HepG2 (cell line): Measurements from ENCODE around the gene LCAT. TPM values are rescaled to one million over a fixed set of nuclear protein-coding genes. Genes with fewer than 3 reads are reported as not detected.

Source experiments
- AHDC1 ChIP-seq: sonication (generic); formaldehyde crosslinking; IDR thresholded peaks from 2 replicates; pipeline ENCODE4 v1.5.1; 2020; ENCODE audit warnings: mild to moderate bottlenecking, missing genetic modification reagents, borderline replicate concordance
- E2F1 ChIP-seq: sonication (generic); formaldehyde crosslinking; IDR thresholded peaks from 2 replicates; pipeline ENCODE4 v1.5.0; 2020; ENCODE audit warnings: missing genetic modification reagents
- MAF1 ChIP-seq: sonication (generic); formaldehyde crosslinking; IDR thresholded peaks from 2 replicates; pipeline ENCODE4 v1.5.0; 2020; ENCODE audit warnings: missing genetic modification reagents, borderline replicate concordance
- MTF2 ChIP-seq: sonication (generic); formaldehyde crosslinking; IDR thresholded peaks from 2 replicates; pipeline ENCODE4 v1.5.0; 2020; ENCODE audit warnings: missing genetic modification reagents, borderline replicate concordance
- POLR2A ChIP-seq, 2 experiments: IDR thresholded peaks; 2 replicates each; pipeline ENCODE4 v1.6.1; 2011; ENCODE audit warnings: low read depth in 2 of 2, low read length in 2 of 2, mild to moderate bottlenecking in 1 of 2, moderate library complexity in 1 of 2; ENCODE audit not compliant: insufficient read depth in 1 of 2
- SNAI1 ChIP-seq: sonication (generic); formaldehyde crosslinking; IDR thresholded peaks from 2 replicates; pipeline ENCODE4 v1.5.0; 2020; ENCODE audit warnings: mild to moderate bottlenecking, missing genetic modification reagents, borderline replicate concordance
- SP5 ChIP-seq: IDR thresholded peaks from 2 replicates; pipeline ENCODE4 v1.6.1; 2016; ENCODE audit warnings: low read depth, borderline replicate concordance
- ZNF207 ChIP-seq: fragments of 450-650 bp; IDR thresholded peaks from 2 replicates; pipeline ENCODE4 v1.6.1; 2016; ENCODE audit warnings: antibody characterized with exemption, borderline replicate concordance
- ZNF788 ChIP-seq: sonication (generic); formaldehyde crosslinking; IDR thresholded peaks from 2 replicates; pipeline ENCODE4 v1.5.0; 2020; ENCODE audit warnings: mild to moderate bottlenecking, missing genetic modification reagents, borderline replicate concordance
- ZNF891 ChIP-seq: sonication (generic); formaldehyde crosslinking; IDR thresholded peaks from 2 replicates; pipeline ENCODE4 v1.5.0; 2020; ENCODE audit warnings: mild to moderate bottlenecking, missing genetic modification reagents
- polyA plus RNA-seq, 8 experiments: library from polyadenylated mRNA; depleted of rRNA in 3 of 8; stranded (reverse) in 7 of 8; unstranded in 1 of 8; fragments of >200 nt; fragmentation: Illumina TruSeq in 4 of 8; extraction: Trizol in 4 of 8; gene quantifications; 2 replicates each; pipeline versions ENCODE4 v1.2.1 to v1.2.3, GENCODE V29; 2011 to 2016; ENCODE audit warnings: low read depth in 4 of 8, missing spikeins in 1 of 8, mixed read lengths in 1 of 8; ENCODE audit not compliant: insufficient read depth in 1 of 8
- total RNA-seq, 5 experiments: library from RNA; depleted of rRNA; stranded (reverse); fragments of >200 nt; fragmentation: Illumina TruSeq; extraction: Trizol; gene quantifications; 2 replicates each; pipeline ENCODE4 v1.2.3, GENCODE V29; 2016; ENCODE audit warnings: low read depth in 1 of 5
- TF ChIP-seq, protein P1 (sequence below): IDR thresholded peaks from 2 replicates; pipeline ENCODE4 v1.6.1; 2018; ENCODE audit warnings: missing genetic modification reagents
- TF ChIP-seq, protein P2 (sequence below): sonication (generic); formaldehyde crosslinking; IDR thresholded peaks from 2 replicates; pipeline ENCODE4 v1.5.0; 2020; ENCODE audit warnings: missing genetic modification reagents
- TF ChIP-seq, protein P3 (sequence below): sonication (generic); formaldehyde crosslinking; IDR thresholded peaks from 2 replicates; pipeline ENCODE4 v1.8.0; 2022; ENCODE audit warnings: low read depth, missing genetic modification reagents
- TF ChIP-seq, protein P4 (sequence below): sonication (generic); formaldehyde crosslinking; conservative IDR thresholded peaks from 2 replicates; pipeline ENCODE4 v1.8.1; 2023; ENCODE audit warnings: missing genetic modification reagents

LCAT gene
- total and polyA plus RNA-seq, 2 of the 13 experiments (the other 11 are each of a cell fraction or from before 2014, with no cell fraction given): 36.1 to 38.9 TPM

DNA sequence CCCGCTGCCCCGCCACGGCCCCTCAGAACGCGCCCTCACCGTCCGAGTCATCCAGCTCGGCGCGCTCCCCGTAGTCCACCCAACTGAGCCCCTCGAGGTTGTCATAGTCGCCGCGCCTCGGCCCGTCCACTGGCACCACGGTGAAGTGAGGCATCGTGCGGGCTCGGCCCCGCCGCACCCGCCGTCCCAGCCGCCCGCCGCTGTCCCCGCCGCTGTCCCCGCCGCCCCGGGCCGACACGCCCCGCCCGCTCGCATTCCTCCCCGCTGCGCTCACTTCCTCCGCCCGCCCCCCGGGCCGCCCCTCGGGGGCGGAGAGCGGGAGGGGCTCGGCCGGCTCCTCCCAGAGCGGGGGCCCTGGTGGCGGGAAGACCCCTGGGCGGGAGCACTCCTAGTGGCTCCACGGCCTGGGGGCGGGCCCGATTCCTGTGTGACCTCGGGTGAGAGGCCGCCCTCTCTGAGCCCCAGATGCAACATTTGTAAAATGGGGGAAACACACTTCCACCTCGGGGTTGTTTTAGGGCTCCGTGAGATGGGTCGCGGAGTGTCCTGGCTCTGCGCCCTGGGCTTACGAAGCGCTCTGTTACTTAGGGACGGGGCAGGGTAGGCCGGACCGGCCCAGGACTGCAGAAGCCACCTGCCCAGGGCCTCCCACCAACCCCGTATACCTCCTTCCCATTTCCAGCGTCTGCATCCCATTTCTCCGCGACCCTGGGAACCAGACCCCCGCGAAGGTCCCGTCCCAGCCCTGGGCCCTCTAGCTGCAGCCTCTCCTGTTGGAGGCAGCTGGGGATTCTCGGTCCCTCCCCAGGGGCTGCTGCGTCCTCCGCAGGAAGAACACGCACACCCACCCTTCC, 24.7 kb upstream of the LCAT start, which contains the start of gene SLC12A4 (continued):
- TF ChIP-seq ZNF207 (no peak), AHDC1 (peak; percentile 7; the same call in 1 of the 2 replicates), ZNF788 (peak; percentile 67; the same call in 1 of the 2 replicates), MAF1 (CRISPR knock-in tag) (no peak), ZNF891 (peak; percentile 93), MTF2 (CRISPR knock-in tag) (no peak), SP5 (peak; percentile 95), POLR2A (IDR thresholded peaks at IDR 0.05; ENCODE audit: insufficient read depth in 1 of 2, low read depth in 2 of 2, low read length in 2 of 2) (peak; percentile 66 to 81), SNAI1 (CRISPR knock-in tag) (peak; percentile 77; the same call in 1 of the 2 replicates), E2F1 (CRISPR knock-in tag) (peak; percentile 96)
- TF ChIP-seq, protein P1, sequence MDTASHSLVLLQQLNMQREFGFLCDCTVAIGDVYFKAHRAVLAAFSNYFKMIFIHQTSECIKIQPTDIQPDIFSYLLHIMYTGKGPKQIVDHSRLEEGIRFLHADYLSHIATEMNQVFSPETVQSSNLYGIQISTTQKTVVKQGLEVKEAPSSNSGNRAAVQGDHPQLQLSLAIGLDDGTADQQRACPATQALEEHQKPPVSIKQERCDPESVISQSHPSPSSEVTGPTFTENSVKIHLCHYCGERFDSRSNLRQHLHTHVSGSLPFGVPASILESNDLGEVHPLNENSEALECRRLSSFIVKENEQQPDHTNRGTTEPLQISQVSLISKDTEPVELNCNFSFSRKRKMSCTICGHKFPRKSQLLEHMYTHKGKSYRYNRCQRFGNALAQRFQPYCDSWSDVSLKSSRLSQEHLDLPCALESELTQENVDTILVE: no peak; the same call in 1 of the 2 replicates
- TF ChIP-seq, protein P2, sequence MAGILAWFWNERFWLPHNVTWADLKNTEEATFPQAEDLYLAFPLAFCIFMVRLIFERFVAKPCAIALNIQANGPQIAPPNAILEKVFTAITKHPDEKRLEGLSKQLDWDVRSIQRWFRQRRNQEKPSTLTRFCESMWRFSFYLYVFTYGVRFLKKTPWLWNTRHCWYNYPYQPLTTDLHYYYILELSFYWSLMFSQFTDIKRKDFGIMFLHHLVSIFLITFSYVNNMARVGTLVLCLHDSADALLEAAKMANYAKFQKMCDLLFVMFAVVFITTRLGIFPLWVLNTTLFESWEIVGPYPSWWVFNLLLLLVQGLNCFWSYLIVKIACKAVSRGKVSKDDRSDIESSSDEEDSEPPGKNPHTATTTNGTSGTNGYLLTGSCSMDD: peak; percentile 55; the same call in 1 of the 2 replicates
- TF ChIP-seq, protein P3, sequence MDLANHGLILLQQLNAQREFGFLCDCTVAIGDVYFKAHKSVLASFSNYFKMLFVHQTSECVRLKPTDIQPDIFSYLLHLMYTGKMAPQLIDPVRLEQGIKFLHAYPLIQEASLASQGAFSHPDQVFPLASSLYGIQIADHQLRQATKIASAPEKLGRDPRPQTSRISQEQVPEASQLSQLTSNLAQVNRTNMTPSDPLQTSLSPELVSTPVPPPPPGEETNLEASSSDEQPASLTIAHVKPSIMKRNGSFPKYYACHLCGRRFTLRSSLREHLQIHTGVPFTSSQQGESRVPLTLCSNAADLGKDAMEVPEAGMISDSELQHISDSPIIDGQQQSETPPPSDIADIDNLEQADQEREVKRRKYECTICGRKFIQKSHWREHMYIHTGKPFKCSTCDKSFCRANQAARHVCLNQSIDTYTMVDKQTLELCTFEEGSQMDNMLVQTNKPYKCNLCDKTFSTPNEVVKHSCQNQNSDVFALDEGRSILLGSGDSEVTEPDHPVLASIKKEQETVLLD: peak; percentile 94
- TF ChIP-seq, protein P4, sequence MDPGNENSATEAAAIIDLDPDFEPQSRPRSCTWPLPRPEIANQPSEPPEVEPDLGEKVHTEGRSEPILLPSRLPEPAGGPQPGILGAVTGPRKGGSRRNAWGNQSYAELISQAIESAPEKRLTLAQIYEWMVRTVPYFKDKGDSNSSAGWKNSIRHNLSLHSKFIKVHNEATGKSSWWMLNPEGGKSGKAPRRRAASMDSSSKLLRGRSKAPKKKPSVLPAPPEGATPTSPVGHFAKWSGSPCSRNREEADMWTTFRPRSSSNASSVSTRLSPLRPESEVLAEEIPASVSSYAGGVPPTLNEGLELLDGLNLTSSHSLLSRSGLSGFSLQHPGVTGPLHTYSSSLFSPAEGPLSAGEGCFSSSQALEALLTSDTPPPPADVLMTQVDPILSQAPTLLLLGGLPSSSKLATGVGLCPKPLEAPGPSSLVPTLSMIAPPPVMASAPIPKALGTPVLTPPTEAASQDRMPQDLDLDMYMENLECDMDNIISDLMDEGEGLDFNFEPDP (CRISPR knock-in tag): no peak
